ENCODE measurements around the gene RC3H1. TPM values are rescaled to one million over a fixed set of nuclear protein-coding genes. Genes with fewer than 3 reads are reported as not detected.

RC3H1 gene
- total RNA-seq, 1 experiment from 2014 or later = 29.2 TPM

GRCh38 chr1:173948594-173948993 is 73.6 kb downstream of the RC3H1 start:
- ChIA-PET POLR2A (no interaction called here), CTCF (no interaction called here)
- Mint-ChIP-seq H3K36me3 (ENCODE audit: insufficient read depth, unreplicated experiment) (peaks cover 63% of the 10 kb centered on the region), H3K4me3 (ENCODE audit: unreplicated experiment) (no peak overlapping the region), H3K27me3 (ENCODE audit: insufficient read depth, unreplicated experiment) (no peaks in the 10 kb centered on the region), H3K9me3 (ENCODE audit: unreplicated experiment) (no peaks in the 10 kb centered on the region), H3K27ac (ENCODE audit: unreplicated experiment) (no peak overlapping the region), H3K4me1 (ENCODE audit: low read depth, unreplicated experiment) (no peaks in the 10 kb centered on the region)
- no peak for TF ChIP-seq CTCF (IDR thresholded peaks at IDR 0.05; ENCODE audit: insufficient read depth in 1 of 2, low read depth in 1 of 2, low read length in 1 of 2, severe bottlenecking in 1 of 2, unreplicated experiment in 1 of 2)
- H3K4me1 ChIP-seq = no peaks in the 10 kb centered on the region
- intact Hi-C loops (cut with micrococcal nuclease; ENCODE audit: unreplicated experiment) = no loop called here
- no peak for DNase-seq
- no peak overlapping the region for H3K4me3 ChIP-seq (ENCODE audit: low read depth, low read length)
- H3K9me3 ChIP-seq = no peaks in the 10 kb centered on the region
- H3K36me3 ChIP-seq (ENCODE audit: control insufficient read depth, insufficient read depth, low read length) = peaks cover 1% of the 10 kb centered on the region; the same call in 1 of the 2 replicates
- no TSS peak for BruUV-seq (replicated peaks)
- no peaks in the 10 kb centered on the region for H3K27me3 ChIP-seq (replicated peaks; ENCODE audit: control insufficient read depth, insufficient read depth, low read length)

- Mint-ChIP-seq H3K4me1 (ENCODE audit: low read depth, unreplicated experiment) (no peaks in the 10 kb centered on the region), H3K27ac (ENCODE audit: unreplicated experiment) (no peak overlapping the region), H3K9me3 (ENCODE audit: unreplicated experiment) (no peaks in the 10 kb centered on the region), H3K4me3 (ENCODE audit: unreplicated experiment) (no peak overlapping the region), H3K27me3 (ENCODE audit: insufficient read depth, unreplicated experiment) (no peaks in the 10 kb centered on the region), H3K36me3 (ENCODE audit: insufficient read depth, unreplicated experiment) (peaks cover 80% of the 10 kb centered on the region)
- ChIA-PET CTCF (no interaction called here), POLR2A (no interaction called here)
- BruUV-seq (replicated peaks) = no TSS peak
- Histone ChIP-seq H3K4me3 (ENCODE audit: low read depth, low read length) (no peak overlapping the region), H3K27me3 (replicated peaks; ENCODE audit: control insufficient read depth, insufficient read depth, low read length) (no peaks in the 10 kb centered on the region), H3K36me3 (ENCODE audit: control insufficient read depth, insufficient read depth, low read length) (peaks cover 4% of the 10 kb centered on the region), H3K4me1 (no peaks in the 10 kb centered on the region), H3K9me3 (no peaks in the 10 kb centered on the region)
- no peak for DNase-seq
- no peak for TF ChIP-seq CTCF (IDR thresholded peaks at IDR 0.05; ENCODE audit: insufficient read depth in 1 of 2, low read depth in 1 of 2, low read length in 1 of 2, severe bottlenecking in 1 of 2, unreplicated experiment in 1 of 2)
- intact Hi-C loops (cut with micrococcal nuclease; ENCODE audit: unreplicated experiment) = no loop called here
These were observed 75.7 kb downstream of the RC3H1 start for GRCh38 chr1:173946380-173946921.

GRCh38 chr1:173937062-173937461 is 85.1 kb downstream of the RC3H1 start:
- ChIA-PET CTCF (no interaction called here), POLR2A (no interaction called here)
- no peaks in the 10 kb centered on the region for H3K27me3 Mint-ChIP-seq (ENCODE audit: insufficient read depth, unreplicated experiment)
- Histone ChIP-seq H3K4me1 (no peaks in the 10 kb centered on the region), H3K36me3 (ENCODE audit: control insufficient read depth, insufficient read depth, low read length) (no peaks in the 10 kb centered on the region), H3K4me3 (ENCODE audit: low read depth, low read length) (no peak overlapping the region), H3K9me3 (no peaks in the 10 kb centered on the region), H3K27me3 (replicated peaks; ENCODE audit: control insufficient read depth, insufficient read depth, low read length) (no peaks in the 10 kb centered on the region)
- no peaks in the 10 kb centered on the region for H3K4me1 Mint-ChIP-seq (ENCODE audit: low read depth, unreplicated experiment)
- H3K4me3 Mint-ChIP-seq (ENCODE audit: unreplicated experiment) = no peak overlapping the region
- peaks cover 68% of the 10 kb centered on the region for H3K36me3 Mint-ChIP-seq (ENCODE audit: insufficient read depth, unreplicated experiment)
- DNase-seq = no peak
- TF ChIP-seq CTCF (IDR thresholded peaks at IDR 0.05; ENCODE audit: insufficient read depth in 1 of 2, low read depth in 1 of 2, low read length in 1 of 2, severe bottlenecking in 1 of 2, unreplicated experiment in 1 of 2) = no peak
- H3K27ac Mint-ChIP-seq (ENCODE audit: unreplicated experiment) = no peak overlapping the region
- intact Hi-C loops (cut with micrococcal nuclease; ENCODE audit: unreplicated experiment) = no loop called here
- no peaks in the 10 kb centered on the region for H3K9me3 Mint-ChIP-seq (ENCODE audit: unreplicated experiment)
- BruUV-seq (replicated peaks) = no TSS peak
